ENCODE measurements around the gene GSK3B. TPM values are rescaled to one million over a fixed set of nuclear protein-coding genes. Genes with fewer than 3 reads are reported as not detected.

GSK3B gene
- total RNA-seq, 2 donors from 2014 or later, result 36.7 to 47.9 TPM

DNA sequence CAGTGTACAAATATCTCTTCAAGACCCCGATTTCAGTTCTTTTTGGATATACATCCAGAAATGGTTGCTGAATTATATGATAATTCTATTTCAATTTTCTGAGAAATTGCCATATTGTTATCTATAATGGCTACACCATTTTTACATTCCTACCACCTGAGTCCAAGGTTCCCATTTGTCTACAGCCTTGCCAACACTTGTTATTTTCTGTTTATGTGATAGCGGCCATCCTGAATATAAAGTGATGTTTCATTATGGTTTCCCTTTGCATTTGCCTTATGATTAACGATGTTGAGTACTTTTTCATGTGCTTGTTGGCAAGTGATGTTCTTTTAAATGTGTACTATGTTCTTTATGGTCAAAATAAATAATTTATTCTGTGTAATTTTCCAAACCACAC lies 303.9 kb downstream of the GSK3B start:
- DNase-seq (ENCODE audit: low spot score), result no peak
- Histone ChIP-seq H3K27ac (no peak overlapping the region), H3K9me3 (no peaks in the 10 kb centered on the region), H3K36me3 (no peaks in the 10 kb centered on the region), H3K4me3 (no peak overlapping the region), H3K4me1 (replicated peaks) (no peaks in the 10 kb centered on the region), H3K27me3 (replicated peaks; ENCODE audit: insufficient read depth) (no peaks in the 10 kb centered on the region)
- intact Hi-C loops (cut with DNase I), result no loop called here
- TF ChIP-seq POLR2AphosphoS5 (IDR thresholded peaks at IDR 0.05), result no peak
- TF ChIP-seq, protein P1, sequence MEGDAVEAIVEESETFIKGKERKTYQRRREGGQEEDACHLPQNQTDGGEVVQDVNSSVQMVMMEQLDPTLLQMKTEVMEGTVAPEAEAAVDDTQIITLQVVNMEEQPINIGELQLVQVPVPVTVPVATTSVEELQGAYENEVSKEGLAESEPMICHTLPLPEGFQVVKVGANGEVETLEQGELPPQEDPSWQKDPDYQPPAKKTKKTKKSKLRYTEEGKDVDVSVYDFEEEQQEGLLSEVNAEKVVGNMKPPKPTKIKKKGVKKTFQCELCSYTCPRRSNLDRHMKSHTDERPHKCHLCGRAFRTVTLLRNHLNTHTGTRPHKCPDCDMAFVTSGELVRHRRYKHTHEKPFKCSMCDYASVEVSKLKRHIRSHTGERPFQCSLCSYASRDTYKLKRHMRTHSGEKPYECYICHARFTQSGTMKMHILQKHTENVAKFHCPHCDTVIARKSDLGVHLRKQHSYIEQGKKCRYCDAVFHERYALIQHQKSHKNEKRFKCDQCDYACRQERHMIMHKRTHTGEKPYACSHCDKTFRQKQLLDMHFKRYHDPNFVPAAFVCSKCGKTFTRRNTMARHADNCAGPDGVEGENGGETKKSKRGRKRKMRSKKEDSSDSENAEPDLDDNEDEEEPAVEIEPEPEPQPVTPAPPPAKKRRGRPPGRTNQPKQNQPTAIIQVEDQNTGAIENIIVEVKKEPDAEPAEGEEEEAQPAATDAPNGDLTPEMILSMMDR (IDR thresholded peaks at IDR 0.05), result no peak
- no peak for TF ChIP-seq POLR2A (IDR thresholded peaks at IDR 0.05)
- 79% methylated on average over 3 of the region's 3 CpGs for WGBS

GRCh38 chr3:119786409-119786808 lies 307.8 kb downstream of the GSK3B start:
- H3K27me3 ChIP-seq (replicated peaks; ENCODE audit: insufficient read depth), result no peaks in the 10 kb centered on the region
- no peak overlapping the region for H3K4me3 ChIP-seq
- no peak overlapping the region for H3K27ac ChIP-seq
- TF ChIP-seq, protein P1 (IDR thresholded peaks at IDR 0.05), result no peak
- no peak for TF ChIP-seq POLR2A (IDR thresholded peaks at IDR 0.05)
- TF ChIP-seq POLR2AphosphoS5 (IDR thresholded peaks at IDR 0.05), result no peak
- H3K9me3 ChIP-seq, result no peaks in the 10 kb centered on the region
- H3K4me1 ChIP-seq (replicated peaks), result no peaks in the 10 kb centered on the region
- WGBS, result 96% methylated on average over 2 of the region's 2 CpGs
- intact Hi-C loops (cut with DNase I), result no loop called here
- no peak for DNase-seq (ENCODE audit: low spot score)
- no peaks in the 10 kb centered on the region for H3K36me3 ChIP-seq

DNA sequence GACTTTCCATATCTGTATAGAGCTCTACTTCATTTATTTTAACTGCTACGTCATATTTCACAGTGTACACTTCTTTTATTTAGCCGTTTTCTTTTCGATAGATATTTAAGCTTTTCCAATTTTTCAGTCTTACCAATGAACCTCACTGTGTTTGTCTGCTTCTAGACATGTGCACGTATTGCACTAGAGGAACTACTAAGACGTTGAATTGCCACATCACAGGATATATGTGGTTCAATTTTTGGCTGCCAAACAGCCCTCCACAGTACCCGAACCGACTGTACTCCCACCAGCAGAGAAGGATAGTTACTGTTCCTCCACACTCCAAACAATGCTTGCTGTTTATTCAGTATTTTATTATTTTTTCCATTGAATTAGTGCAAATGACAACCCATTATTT lies 310.4 kb downstream of the GSK3B start:
- Histone ChIP-seq H3K4me3 (no peak overlapping the region), H3K36me3 (no peaks in the 10 kb centered on the region), H3K27me3 (replicated peaks; ENCODE audit: insufficient read depth) (no peaks in the 10 kb centered on the region), H3K9me3 (no peaks in the 10 kb centered on the region), H3K27ac (no peak overlapping the region), H3K4me1 (replicated peaks) (no peaks in the 10 kb centered on the region)
- 67% methylated on average over 7 of the region's 7 CpGs for WGBS
- intact Hi-C loops (cut with DNase I), result no loop called here
- TF ChIP-seq POLR2A (IDR thresholded peaks at IDR 0.05), result no peak
- TF ChIP-seq POLR2AphosphoS5 (IDR thresholded peaks at IDR 0.05), result no peak
- TF ChIP-seq, protein P1 (IDR thresholded peaks at IDR 0.05), result no peak
- DNase-seq (ENCODE audit: low spot score), result no peak

GRCh38 chr3:119783255-119783654 lies 311.0 kb downstream of the GSK3B start:
- no peaks in the 10 kb centered on the region for H3K36me3 ChIP-seq
- no peak for DNase-seq (ENCODE audit: low spot score)
- intact Hi-C loops (cut with DNase I), result no loop called here
- H3K9me3 ChIP-seq, result no peaks in the 10 kb centered on the region
- no peak overlapping the region for H3K27ac ChIP-seq
- 81% methylated on average over 2 of the region's 2 CpGs for WGBS
- no peaks in the 10 kb centered on the region for H3K4me1 ChIP-seq (replicated peaks)
- no peaks in the 10 kb centered on the region for H3K27me3 ChIP-seq (replicated peaks; ENCODE audit: insufficient read depth)
- H3K4me3 ChIP-seq, result no peak overlapping the region
- TF ChIP-seq, protein P1 (IDR thresholded peaks at IDR 0.05), result no peak
- no peak for TF ChIP-seq POLR2A (IDR thresholded peaks at IDR 0.05)
- TF ChIP-seq POLR2AphosphoS5 (IDR thresholded peaks at IDR 0.05), result no peak

GRCh38 chr3:119782460-119782859 lies 311.8 kb downstream of the GSK3B start:
- intact Hi-C loops (cut with DNase I), result no loop called here
- TF ChIP-seq POLR2AphosphoS5 (IDR thresholded peaks at IDR 0.05) (no peak), POLR2A (IDR thresholded peaks at IDR 0.05) (no peak)
- TF ChIP-seq, protein P1 (IDR thresholded peaks at IDR 0.05), result no peak

More at GRCh38 chr3:119782460-119782859, 311.8 kb downstream of the GSK3B start:
- Histone ChIP-seq H3K27me3 (replicated peaks; ENCODE audit: insufficient read depth) (no peaks in the 10 kb centered on the region), H3K9me3 (no peaks in the 10 kb centered on the region), H3K27ac (no peak overlapping the region), H3K36me3 (no peaks in the 10 kb centered on the region), H3K4me3 (no peak overlapping the region), H3K4me1 (replicated peaks) (no peaks in the 10 kb centered on the region)
- 85% methylated on average over 1 of the region's 1 CpG for WGBS
- DNase-seq (ENCODE audit: low spot score), result no peak

Measured in prostate gland (tissue), 2 donors.